ENCODE data around the gene CTU2.

GRCh38 chr16:88715312-88716190 lies 9.2 kb downstream of the CTU2 start:
- TF ChIP-seq POLR2AphosphoS5 (IDR thresholded peaks at IDR 0.05) = no peak
- TF ChIP-seq, protein P1, sequence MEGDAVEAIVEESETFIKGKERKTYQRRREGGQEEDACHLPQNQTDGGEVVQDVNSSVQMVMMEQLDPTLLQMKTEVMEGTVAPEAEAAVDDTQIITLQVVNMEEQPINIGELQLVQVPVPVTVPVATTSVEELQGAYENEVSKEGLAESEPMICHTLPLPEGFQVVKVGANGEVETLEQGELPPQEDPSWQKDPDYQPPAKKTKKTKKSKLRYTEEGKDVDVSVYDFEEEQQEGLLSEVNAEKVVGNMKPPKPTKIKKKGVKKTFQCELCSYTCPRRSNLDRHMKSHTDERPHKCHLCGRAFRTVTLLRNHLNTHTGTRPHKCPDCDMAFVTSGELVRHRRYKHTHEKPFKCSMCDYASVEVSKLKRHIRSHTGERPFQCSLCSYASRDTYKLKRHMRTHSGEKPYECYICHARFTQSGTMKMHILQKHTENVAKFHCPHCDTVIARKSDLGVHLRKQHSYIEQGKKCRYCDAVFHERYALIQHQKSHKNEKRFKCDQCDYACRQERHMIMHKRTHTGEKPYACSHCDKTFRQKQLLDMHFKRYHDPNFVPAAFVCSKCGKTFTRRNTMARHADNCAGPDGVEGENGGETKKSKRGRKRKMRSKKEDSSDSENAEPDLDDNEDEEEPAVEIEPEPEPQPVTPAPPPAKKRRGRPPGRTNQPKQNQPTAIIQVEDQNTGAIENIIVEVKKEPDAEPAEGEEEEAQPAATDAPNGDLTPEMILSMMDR (IDR thresholded peaks at IDR 0.05) = no peak
- no peak for TF ChIP-seq POLR2A (IDR thresholded peaks at IDR 0.05)

Measured in gastroesophageal sphincter (tissue), 3 donors.